ENCODE results near the gene B4GAT1. TPM values are rescaled to one million over a fixed set of nuclear protein-coding genes. Genes with fewer than 3 reads are reported as not detected.

B4GAT1 gene
- total and polyA plus RNA-seq, 9 of the 15 experiments (the other 6 are each of a cell fraction or from before 2014, with no cell fraction given) = 0.86 to 9.5 (median 3.8) TPM

DNA sequence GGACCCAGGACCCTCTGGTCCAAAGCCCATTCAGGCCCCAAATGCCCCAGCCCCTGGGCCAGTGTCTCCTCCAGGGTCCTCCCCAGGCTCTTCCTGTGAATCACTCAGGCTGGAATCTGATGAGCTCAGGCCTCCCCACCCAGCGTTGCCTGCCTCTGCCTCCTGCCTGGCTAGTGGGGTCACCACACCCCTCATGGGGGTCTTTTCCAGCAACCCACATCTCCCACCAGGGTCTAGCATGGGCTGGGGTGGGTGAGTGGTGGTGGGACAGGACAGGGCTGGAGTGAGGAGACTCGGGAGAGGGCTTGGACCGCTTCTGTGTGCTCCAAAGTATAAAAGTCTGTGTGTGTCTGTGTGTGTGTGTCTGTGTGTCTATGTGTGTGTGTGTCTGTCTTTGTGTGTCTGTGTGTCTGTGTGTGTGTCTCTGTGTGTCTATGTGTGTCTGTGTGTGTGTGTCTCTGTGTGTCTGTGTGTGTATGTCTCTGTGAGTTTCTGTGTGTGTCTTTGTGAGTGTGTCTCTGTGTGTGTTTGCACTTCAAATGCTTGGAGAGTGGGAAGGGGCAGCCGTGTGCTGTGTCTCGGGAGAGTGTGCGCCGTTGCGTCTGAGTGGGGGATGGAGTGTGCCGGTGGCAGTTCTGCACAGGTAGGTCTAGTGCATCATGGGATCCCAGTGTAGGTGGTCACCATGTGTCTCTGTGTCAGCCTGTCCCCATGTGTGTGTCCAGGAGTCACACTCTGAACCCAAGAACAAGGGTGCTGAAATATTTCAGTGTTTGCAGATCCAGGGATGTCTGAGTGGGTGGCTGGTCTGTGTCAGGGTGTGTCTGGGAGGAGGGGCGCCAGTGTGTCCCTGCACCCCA is 20.0 kb downstream of the B4GAT1 start (continued):
- TF ChIP-seq, protein P1, sequence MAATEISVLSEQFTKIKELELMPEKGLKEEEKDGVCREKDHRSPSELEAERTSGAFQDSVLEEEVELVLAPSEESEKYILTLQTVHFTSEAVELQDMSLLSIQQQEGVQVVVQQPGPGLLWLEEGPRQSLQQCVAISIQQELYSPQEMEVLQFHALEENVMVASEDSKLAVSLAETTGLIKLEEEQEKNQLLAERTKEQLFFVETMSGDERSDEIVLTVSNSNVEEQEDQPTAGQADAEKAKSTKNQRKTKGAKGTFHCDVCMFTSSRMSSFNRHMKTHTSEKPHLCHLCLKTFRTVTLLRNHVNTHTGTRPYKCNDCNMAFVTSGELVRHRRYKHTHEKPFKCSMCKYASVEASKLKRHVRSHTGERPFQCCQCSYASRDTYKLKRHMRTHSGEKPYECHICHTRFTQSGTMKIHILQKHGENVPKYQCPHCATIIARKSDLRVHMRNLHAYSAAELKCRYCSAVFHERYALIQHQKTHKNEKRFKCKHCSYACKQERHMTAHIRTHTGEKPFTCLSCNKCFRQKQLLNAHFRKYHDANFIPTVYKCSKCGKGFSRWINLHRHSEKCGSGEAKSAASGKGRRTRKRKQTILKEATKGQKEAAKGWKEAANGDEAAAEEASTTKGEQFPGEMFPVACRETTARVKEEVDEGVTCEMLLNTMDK (IDR thresholded peaks at IDR 0.05; ENCODE audit: borderline replicate concordance, insufficient read depth, low read depth, low read length, poor library complexity, severe bottlenecking) = no peak
- TF ChIP-seq, protein P2, sequence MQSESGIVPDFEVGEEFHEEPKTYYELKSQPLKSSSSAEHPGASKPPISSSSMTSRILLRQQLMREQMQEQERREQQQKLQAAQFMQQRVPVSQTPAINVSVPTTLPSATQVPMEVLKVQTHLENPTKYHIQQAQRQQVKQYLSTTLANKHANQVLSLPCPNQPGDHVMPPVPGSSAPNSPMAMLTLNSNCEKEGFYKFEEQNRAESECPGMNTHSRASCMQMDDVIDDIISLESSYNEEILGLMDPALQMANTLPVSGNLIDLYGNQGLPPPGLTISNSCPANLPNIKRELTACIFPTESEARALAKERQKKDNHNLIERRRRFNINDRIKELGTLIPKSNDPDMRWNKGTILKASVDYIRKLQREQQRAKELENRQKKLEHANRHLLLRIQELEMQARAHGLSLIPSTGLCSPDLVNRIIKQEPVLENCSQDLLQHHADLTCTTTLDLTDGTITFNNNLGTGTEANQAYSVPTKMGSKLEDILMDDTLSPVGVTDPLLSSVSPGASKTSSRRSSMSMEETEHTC (IDR thresholded peaks at IDR 0.05) = no peak
- TF ChIP-seq ZNF282 (CRISPR knock-in tag; IDR thresholded peaks at IDR 0.05) = no peak
- TF ChIP-seq, protein P3, sequence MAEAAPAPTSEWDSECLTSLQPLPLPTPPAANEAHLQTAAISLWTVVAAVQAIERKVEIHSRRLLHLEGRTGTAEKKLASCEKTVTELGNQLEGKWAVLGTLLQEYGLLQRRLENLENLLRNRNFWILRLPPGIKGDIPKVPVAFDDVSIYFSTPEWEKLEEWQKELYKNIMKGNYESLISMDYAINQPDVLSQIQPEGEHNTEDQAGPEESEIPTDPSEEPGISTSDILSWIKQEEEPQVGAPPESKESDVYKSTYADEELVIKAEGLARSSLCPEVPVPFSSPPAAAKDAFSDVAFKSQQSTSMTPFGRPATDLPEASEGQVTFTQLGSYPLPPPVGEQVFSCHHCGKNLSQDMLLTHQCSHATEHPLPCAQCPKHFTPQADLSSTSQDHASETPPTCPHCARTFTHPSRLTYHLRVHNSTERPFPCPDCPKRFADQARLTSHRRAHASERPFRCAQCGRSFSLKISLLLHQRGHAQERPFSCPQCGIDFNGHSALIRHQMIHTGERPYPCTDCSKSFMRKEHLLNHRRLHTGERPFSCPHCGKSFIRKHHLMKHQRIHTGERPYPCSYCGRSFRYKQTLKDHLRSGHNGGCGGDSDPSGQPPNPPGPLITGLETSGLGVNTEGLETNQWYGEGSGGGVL (CRISPR knock-in tag; IDR thresholded peaks at IDR 0.05) = no peak
- TF ChIP-seq SMARCA5 (IDR thresholded peaks at IDR 0.05) = 0 out of 2 replicates have a peak, but pooled peaks have one; percentile 14
- TF ChIP-seq BRF1 (IDR thresholded peaks at IDR 0.05; ENCODE audit: borderline replicate concordance, extremely low read depth, insufficient read length) = no peak
- TF ChIP-seq HBP1 (CRISPR knock-in tag; IDR thresholded peaks at IDR 0.05) = 0 out of 2 replicates have a peak, but pooled peaks have one; percentile 61
- TF ChIP-seq, protein P4, sequence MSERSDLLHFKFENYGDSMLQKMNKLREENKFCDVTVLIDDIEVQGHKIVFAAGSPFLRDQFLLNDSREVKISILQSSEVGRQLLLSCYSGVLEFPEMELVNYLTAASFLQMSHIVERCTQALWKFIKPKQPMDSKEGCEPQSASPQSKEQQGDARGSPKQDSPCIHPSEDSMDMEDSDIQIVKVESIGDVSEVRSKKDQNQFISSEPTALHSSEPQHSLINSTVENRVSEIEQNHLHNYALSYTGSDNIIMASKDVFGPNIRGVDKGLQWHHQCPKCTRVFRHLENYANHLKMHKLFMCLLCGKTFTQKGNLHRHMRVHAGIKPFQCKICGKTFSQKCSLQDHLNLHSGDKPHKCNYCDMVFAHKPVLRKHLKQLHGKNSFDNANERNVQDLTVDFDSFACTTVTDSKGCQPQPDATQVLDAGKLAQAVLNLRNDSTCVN (CRISPR knock-in tag; IDR thresholded peaks at IDR 0.05) = peak; percentile 86; the same call in 1 of the 2 replicates
- TF ChIP-seq, protein P5, sequence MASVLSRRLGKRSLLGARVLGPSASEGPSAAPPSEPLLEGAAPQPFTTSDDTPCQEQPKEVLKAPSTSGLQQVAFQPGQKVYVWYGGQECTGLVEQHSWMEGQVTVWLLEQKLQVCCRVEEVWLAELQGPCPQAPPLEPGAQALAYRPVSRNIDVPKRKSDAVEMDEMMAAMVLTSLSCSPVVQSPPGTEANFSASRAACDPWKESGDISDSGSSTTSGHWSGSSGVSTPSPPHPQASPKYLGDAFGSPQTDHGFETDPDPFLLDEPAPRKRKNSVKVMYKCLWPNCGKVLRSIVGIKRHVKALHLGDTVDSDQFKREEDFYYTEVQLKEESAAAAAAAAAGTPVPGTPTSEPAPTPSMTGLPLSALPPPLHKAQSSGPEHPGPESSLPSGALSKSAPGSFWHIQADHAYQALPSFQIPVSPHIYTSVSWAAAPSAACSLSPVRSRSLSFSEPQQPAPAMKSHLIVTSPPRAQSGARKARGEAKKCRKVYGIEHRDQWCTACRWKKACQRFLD (CRISPR knock-in tag; IDR thresholded peaks at IDR 0.05) = no peak
- TF ChIP-seq, protein P6, sequence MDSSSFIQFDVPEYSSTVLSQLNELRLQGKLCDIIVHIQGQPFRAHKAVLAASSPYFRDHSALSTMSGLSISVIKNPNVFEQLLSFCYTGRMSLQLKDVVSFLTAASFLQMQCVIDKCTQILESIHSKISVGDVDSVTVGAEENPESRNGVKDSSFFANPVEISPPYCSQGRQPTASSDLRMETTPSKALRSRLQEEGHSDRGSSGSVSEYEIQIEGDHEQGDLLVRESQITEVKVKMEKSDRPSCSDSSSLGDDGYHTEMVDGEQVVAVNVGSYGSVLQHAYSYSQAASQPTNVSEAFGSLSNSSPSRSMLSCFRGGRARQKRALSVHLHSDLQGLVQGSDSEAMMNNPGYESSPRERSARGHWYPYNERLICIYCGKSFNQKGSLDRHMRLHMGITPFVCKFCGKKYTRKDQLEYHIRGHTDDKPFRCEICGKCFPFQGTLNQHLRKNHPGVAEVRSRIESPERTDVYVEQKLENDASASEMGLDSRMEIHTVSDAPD (CRISPR knock-in tag; IDR thresholded peaks at IDR 0.05) = no peak
- peak; percentile 69; the same call in 1 of the 2 replicates for TF ChIP-seq OTX1 (CRISPR knock-in tag; IDR thresholded peaks at IDR 0.05)
- TF ChIP-seq SIN3B (IDR thresholded peaks at IDR 0.05; ENCODE audit: low read depth) = no peak
- peak in 1 of 2 experiments; percentile 43; a peak in 1 of 4 replicates for TF ChIP-seq HDAC1 (IDR thresholded peaks at IDR 0.05)
- TF ChIP-seq FOS (IDR thresholded peaks at IDR 0.05; ENCODE audit: extremely low read depth, insufficient read length) = no peak
